B cell (primary cell): ENCODE results near the gene PIMREG.

Experiments used
- CTCF ChIP-seq: fragments of 200-600 bp; IDR thresholded peaks from one replicate; pipeline ENCODE4 v1.8.0; 2022; ENCODE audit warnings: antibody characterized with exemption, mild to moderate bottlenecking
- EZH2 ChIP-seq: IDR thresholded peaks from 2 replicates; pipeline ENCODE4 v1.6.1; 2012; ENCODE audit warnings: borderline replicate concordance, low read depth, mild to moderate bottlenecking, moderate library complexity, low read length; ENCODE audit not compliant: insufficient read depth, poor library complexity, severe bottlenecking

DNA sequence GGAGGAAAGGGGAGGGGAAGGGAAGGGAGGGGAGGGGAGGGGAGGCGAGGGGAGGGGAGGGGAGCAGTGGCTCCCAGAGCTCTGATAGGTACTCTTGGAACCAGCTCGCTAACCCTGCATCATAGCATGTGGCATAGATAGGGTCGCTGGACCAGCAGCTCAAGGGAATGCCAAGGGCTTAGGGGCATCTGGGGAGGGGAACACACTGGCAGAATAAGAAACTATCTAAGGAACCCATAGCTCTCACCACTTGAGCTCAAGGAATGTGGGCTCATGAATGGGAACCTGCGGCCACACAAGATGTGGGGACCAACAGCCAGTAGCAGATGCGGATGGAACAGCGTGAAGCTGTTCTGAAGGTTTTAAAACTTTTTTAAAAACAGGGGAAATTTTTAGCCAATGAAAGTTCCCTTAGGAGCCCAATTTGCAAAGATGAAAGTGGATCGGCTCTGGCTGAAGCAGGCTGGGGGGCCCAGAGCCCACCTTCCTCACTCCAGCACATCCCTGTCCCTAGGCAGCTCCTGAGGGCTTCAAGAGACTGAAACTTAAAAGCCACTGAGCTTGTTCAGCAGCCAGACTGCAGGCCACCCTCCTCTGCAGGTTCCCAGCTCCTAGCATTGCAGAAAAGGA lies 46.9 kb downstream of the PIMREG start:
- TF ChIP-seq CTCF, result no peak
- TF ChIP-seq EZH2, result no peak
